ENCODE results near the gene LRP1. TPM values are rescaled to one million over a fixed set of nuclear protein-coding genes. Genes with fewer than 3 reads are reported as not detected.

The LRP1 gene
- total RNA-seq, 1 donor from 2014 or later = 24.5 TPM

DNA sequence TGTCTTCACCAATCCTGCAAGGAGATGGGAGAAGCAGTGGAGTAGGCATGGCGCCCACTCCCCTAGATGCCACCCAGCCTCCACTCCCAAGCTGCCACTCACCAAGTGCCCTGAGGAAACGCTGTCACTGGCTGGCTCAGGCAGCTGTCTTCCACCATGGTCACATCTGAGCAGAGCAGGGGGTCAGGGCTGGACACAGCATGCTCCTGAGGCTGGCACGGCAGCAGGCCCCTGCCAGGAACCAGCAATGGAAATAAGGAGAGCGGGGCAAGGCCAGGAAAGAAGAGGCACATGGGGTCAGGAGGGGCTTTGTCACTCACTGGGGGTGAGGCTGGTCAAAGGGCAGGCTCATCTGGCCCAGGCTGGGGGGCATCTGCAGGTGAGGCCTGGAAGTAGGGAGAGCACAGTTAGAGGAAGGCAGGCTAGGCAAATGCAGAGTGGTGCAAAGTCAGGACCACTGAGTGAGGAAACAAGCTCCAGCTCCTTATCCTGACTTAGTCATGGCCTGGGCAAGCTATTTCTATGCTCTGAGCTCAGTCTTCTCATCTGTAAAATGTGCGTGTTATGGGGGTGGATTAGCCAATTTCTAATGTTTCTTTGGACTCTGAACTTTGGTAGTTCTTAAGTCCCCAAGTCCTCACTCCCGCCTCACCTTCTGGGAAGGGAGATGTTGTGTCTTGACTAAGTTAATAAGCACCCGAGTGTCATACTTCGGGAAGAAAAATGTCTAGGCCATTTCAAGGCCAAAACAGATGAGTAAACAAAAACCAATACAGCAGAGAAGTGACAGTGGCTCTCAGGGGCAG is 31.3 kb upstream of the LRP1 start:
- FAIRE-seq (no peak), DNase-seq (ENCODE audit: low read depth) (no peak)
- TF ChIP-seq, protein P1, sequence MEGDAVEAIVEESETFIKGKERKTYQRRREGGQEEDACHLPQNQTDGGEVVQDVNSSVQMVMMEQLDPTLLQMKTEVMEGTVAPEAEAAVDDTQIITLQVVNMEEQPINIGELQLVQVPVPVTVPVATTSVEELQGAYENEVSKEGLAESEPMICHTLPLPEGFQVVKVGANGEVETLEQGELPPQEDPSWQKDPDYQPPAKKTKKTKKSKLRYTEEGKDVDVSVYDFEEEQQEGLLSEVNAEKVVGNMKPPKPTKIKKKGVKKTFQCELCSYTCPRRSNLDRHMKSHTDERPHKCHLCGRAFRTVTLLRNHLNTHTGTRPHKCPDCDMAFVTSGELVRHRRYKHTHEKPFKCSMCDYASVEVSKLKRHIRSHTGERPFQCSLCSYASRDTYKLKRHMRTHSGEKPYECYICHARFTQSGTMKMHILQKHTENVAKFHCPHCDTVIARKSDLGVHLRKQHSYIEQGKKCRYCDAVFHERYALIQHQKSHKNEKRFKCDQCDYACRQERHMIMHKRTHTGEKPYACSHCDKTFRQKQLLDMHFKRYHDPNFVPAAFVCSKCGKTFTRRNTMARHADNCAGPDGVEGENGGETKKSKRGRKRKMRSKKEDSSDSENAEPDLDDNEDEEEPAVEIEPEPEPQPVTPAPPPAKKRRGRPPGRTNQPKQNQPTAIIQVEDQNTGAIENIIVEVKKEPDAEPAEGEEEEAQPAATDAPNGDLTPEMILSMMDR (IDR thresholded peaks at IDR 0.05; ENCODE audit: insufficient read depth, low read length, severe bottlenecking) = no peak
- no peaks in the 10 kb centered on the region for H3K27me3 ChIP-seq (ENCODE audit: control insufficient read depth, insufficient read depth, low read length)
- H3K36me3 ChIP-seq (ENCODE audit: control insufficient read depth, insufficient read depth, low read length) = peaks cover 39% of the 10 kb centered on the region
- no peak overlapping the region for H3K4me3 ChIP-seq (ENCODE audit: low read depth, low read length)

DNA sequence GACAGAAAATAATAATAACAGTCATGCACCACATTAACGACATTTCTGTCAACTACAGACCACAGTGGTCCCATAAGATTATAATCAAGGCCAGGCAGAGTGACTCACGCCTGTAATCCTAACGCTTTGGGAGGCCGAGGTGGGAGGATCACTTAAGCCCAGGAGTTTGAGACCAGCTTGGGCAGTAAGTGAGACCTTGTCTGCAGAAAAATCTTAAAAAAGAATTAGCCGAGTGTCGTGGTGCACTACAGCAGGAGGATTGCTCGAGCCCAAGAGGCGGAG is 30.8 kb upstream of the LRP1 start:
- Histone ChIP-seq H3K27me3 (ENCODE audit: control insufficient read depth, insufficient read depth, low read length) (no peaks in the 10 kb centered on the region), H3K36me3 (ENCODE audit: control insufficient read depth, insufficient read depth, low read length) (peaks cover 38% of the 10 kb centered on the region), H3K4me3 (ENCODE audit: low read depth, low read length) (no peak overlapping the region)
- FAIRE-seq = no peak
- no peak for DNase-seq (ENCODE audit: low read depth)
- TF ChIP-seq, protein P1 (IDR thresholded peaks at IDR 0.05; ENCODE audit: insufficient read depth, low read length, severe bottlenecking) = no peak

DNA sequence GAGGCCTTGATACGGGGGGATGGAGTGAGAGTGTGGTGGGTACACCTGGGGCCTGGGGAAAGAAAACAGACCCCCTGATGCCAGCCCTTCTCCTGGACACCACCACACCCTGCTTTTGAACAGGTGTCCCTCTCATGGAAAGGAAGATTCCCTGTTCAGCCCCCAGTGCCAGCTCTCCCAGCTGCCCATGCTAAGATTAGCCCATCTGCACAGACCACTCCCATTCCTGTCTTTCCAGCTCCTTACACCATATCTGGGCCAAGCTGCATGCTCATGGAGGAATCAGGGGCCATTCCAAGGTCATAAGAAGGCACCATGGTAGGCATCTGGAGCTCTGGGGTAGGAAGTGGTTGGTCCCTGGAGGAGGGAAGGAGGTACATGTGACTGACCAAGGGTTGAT is 29.7 kb upstream of the LRP1 start:
- peaks cover 35% of the 10 kb centered on the region for H3K36me3 ChIP-seq (ENCODE audit: control insufficient read depth, insufficient read depth, low read length)

DNA sequence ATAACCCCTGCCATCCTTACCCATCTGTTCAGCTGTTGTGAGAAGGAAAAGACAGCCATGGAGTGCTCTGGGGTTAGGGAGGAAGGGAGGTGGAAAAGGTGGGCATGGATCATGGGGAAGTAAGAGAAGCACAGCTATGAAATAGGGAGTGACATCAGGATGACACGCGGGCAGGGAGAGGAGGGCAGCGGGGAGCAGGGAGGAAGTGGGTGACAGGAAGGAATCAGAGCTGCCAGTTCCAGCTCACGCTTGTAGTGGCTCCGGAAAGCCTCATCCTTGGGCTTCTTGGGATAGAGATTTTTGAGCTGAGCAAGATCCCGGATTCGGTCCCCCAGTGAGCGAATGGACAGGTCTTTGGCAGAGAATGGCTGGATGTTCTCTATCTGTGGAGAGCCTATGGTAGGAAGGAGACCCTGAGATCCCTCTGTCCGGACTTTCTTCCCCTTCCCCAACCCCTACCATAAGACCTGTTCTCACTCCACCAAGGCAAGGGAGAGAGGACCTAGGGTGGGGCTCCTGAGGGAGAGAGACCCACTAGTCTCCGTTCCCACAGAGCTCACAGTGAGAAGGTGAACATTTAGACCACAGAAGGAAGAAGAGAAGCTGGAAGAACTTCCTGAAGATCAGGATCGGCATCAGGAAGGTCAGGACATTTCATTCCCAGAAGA is 29.1 kb upstream of the LRP1 start:
- no peak for FAIRE-seq
- peaks cover 39% of the 10 kb centered on the region for H3K36me3 ChIP-seq (ENCODE audit: control insufficient read depth, insufficient read depth, low read length)
- no peak for DNase-seq (ENCODE audit: low read depth)
- TF ChIP-seq, protein P1 (IDR thresholded peaks at IDR 0.05; ENCODE audit: insufficient read depth, low read length, severe bottlenecking) = no peak
- no peak overlapping the region for H3K4me3 ChIP-seq (ENCODE audit: low read depth, low read length)
- no peaks in the 10 kb centered on the region for H3K27me3 ChIP-seq (ENCODE audit: control insufficient read depth, insufficient read depth, low read length)

More for the DNA sequence above, 29.7 kb upstream of the LRP1 start:
- DNase-seq (ENCODE audit: low read depth) = no peak
- Histone ChIP-seq H3K4me3 (ENCODE audit: low read depth, low read length) (no peak overlapping the region), H3K27me3 (ENCODE audit: control insufficient read depth, insufficient read depth, low read length) (no peaks in the 10 kb centered on the region)
- TF ChIP-seq, protein P1 (IDR thresholded peaks at IDR 0.05; ENCODE audit: insufficient read depth, low read length, severe bottlenecking) = no peak
- no peak for FAIRE-seq

DNA sequence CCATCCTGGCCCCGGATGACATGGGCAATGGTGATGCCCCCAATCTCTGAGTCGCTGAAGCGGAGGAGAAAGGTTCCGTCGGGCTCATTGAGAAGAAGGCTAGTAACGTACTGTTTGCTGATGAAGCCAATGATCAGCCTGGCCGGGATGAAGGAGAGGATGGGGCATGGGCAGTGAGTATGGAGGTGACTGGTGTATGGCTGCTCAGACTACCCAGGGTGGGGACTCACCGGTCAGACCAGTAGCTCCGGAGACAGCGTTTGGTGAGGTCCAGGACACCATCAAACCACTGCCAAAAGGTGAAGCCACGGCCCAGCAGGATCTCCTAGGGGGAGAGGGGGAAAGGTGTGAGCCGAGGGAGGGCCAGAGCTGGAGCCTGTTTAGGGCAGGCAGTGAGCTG is 28.5 kb upstream of the LRP1 start:
- Histone ChIP-seq H3K4me3 (ENCODE audit: low read depth, low read length) (no peak overlapping the region), H3K27me3 (ENCODE audit: control insufficient read depth, insufficient read depth, low read length) (no peaks in the 10 kb centered on the region), H3K36me3 (ENCODE audit: control insufficient read depth, insufficient read depth, low read length) (peaks cover 41% of the 10 kb centered on the region)
- DNase-seq (ENCODE audit: low read depth) = no peak
- TF ChIP-seq, protein P1 (IDR thresholded peaks at IDR 0.05; ENCODE audit: insufficient read depth, low read length, severe bottlenecking) = no peak
- no peak for FAIRE-seq

Measured in bronchial epithelial cell (primary cell).